NCI-H510A treated with DMSO at 0.1 percent for 48 hours (cell line): ENCODE measurements around the gene MGAT5B.
A peak's percentile ranks its signal among the peaks of the same experiment; 100 is the strongest.

Source experiments
- DNase-seq: peaks from one replicate; lab custom pipeline; 2025; lab: John Stamatoyannopoulos, UW

MGAT5B gene

GRCh38 chr17:76927982-76928381 lies 59.8 kb downstream of the MGAT5B start:
- DNase-seq = no peak

GRCh38 chr17:76929148-76929547 lies 60.9 kb downstream of the MGAT5B start:
- no peak for DNase-seq

GRCh38 chr17:76929601-76930000 lies 61.4 kb downstream of the MGAT5B start:
- DNase-seq = no peak

- no peak for DNase-seq
Observed at GRCh38 chr17:76930107-76930506, 61.9 kb downstream of the MGAT5B start.

DNA sequence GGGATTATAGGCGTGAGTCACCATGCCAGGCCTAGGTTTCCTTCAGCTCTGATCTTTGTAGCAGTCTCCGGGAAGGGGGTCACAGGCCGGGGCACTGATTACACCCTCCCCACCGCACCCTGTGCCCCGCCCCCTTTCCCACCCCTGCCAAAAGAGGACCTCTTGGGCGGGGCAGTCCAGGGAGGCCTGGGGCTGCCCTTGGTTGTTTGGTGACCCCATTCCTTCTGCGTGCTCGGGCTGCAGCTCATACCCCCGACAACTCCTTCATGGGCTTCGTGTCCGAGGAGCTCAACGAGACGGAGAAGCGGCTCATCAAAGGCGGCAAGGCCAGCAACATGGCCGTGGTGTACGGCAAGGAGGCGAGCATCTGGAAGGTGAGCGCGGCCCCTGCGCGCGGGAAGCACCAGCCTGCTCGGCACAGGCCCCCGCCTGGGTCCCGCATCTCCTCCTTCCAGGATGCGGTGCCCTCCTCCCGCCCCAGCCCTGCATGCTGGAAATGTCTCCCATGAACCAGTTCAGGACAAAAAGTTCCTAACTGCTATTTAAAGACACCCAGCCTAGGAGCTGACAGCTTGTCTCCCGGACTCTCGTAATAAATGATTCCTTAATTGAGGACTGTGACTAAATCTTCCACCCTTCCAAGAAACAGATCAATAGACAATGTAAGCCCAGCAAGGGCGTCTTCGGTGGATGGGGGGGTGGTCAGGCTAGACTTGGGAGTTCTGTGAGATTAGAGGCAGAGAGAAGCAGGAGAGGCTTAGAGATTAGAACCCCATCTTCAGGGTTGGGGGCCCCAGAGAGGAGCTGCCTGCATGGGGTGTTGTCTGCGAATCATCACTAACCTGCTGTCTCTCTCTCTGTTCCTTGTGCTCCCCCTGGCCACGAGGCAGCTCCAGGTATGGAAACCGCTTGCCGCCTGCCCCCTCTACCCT lies 64.5 kb downstream of the MGAT5B start:
- DNase-seq = no peak

DNA sequence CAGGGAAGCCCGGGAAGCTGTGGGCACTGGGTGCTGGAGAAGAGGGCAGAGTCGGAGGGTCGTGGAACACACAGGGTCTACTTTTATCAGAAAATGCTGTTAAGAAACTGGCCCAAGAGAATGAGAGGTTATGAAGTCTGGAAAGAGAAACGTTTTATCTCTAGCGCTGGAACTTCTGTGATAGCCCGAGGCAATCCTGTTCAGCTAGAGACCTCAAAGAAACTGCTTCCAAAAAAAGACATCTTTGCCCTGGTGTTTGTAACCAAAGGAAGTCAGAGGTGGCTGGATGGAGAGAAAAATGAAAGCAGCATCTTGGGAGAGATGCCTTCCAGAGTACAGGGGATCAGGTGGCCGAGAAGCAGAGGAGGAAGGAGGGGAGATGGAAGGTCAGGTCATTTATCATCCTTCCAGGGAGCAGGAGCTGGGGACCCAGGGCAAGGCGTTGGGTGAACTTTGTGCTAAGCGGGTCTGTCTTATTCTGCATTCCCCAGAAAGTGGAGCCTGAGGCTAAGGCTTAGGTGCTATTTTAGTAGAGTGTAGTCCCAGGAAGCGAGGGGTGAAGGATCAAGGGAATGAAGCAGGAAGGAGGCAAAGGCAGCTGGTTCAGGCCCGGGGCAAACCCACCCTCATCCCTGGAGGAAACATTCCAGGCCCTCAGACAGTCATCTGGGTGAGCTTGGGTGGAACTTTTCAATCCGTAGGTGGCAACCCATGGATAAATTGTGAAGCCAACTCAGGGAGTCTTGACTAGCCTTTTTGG lies 66.5 kb downstream of the MGAT5B start:
- no peak for DNase-seq

DNA sequence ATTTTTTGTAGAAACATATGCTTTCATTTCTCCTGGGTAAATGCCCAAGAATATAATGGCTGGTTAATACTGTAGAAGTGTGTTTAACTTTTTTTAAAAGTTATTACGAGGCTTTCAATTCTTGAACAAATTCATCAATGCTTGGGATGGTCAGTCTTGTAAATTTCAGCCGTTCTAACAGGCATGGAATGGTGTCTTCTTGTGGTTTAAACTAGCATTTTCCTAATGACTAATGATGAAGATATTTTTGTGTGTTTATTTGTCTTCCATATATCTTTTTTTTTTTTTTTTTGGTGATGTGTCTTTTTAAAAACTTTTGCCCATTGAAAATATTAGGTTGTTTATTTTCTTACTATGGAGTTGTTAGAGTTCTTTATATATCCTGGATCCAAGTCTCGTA lies 67.1 kb downstream of the MGAT5B start:
- no peak for DNase-seq

GRCh38 chr17:76937238-76937637 lies 69.0 kb downstream of the MGAT5B start:
- DNase-seq = no peak

DNA sequence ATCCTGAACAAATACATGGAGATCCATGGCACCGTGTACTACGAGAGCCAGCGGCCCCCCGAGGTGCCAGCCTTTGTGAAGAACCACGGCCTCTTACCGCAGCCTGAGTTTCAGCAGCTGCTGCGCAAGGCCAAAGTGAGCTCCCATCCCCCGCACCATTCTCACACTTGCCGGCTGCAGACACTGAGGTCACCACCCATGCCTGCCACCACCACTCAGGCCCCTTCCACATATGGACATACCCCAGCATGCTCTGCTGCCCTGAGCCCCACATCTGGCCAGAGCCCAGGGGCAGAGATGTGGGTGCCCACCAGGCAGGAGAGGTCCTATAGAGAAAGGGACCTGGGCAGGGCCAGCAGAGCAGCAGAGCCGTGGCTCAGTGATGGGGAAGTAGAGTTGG lies 69.8 kb downstream of the MGAT5B start:
- no peak for DNase-seq

GRCh38 chr17:76940295-76940694 lies 72.1 kb downstream of the MGAT5B start:
- no peak for DNase-seq

GRCh38 chr17:76940738-76941350 lies 72.6 kb downstream of the MGAT5B start:
- DNase-seq = no peak

DNA sequence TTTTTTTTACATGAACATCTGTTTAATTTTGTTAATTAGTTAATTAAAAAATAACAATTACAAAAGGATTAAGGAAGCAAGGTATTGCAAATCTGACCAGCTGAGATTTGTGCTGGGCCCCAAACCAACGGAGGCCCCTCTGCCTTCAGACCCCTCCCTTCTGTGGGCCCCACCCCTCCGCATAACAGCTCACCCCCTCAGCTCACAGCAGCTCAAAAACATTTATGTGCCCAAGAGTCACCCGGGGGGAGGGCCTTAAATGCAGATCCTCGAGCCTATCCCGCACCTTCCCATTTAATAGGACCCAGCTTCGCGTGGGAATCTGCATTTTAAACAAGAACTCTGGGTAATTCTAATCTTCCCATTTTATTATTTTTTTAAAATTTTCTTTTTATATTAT lies 75.0 kb downstream of the MGAT5B start:
- DNase-seq = no peak

DNA sequence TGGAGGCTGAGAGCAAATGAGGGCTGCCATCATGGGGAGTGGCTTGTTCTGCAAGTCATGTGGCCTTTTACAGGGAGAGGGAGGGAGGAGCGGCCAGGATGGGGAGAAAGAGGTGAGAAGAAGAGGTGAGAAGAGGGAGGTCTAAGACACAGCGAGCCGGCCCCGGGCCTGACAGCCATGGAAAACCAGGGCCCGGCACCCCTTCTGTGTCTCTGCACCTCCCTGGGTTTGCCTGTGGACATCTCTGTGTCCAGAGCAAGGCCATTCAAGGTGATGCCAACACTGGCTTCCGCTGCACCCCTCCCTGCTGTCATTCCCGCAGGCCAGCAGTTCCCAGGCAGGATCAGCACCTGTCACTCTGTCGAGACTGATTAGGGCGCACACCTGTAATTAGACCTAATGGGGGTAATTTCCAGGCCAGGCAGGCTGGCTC lies 75.6 kb downstream of the MGAT5B start:
- DNase-seq = peak; percentile 17

DNA sequence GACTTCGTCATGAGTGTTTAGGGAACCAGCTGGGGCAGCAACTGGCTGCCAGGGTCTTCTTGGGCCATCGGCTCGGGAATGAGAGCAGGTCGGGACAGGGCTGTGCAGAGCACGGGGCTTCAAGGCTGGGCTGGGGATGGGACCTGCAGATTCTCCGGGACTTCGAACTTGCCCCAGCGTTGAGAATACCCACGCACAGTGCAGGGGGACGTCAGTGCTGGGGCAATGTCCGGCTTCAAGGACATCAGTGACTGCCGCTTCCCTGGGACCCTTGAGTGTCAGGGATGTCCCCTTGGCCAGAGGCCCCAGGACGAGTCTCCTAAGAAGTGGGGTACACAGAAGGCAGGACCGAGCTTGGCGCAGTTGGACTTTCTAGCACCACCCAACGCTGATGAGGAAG lies 76.3 kb downstream of the MGAT5B start:
- no peak for DNase-seq

GRCh38 chr17:76946111-76946771 lies 78.0 kb downstream of the MGAT5B start:
- no peak for DNase-seq

DNA sequence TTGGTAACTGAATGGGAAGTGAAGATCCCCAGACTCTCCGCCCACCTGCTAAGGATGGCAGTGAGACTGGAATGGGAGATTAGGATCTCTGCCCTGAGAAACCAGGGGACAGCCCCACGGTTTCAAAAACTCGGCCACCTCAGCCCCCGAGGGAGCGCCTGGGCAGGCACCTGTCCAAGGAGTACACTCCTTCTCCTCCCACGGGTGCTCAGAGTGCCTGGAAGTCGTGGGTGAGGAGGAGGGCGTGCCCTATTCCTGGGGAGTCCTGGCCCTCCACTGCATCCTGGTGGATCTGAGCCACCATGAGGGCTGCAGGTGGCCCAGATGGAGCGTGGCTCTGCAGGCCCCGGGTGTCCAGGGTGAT lies 78.5 kb downstream of the MGAT5B start:
- no peak for DNase-seq

- no peak for DNase-seq
Observed at GRCh38 chr17:76947309-76947708, 79.1 kb downstream of the MGAT5B start.

- DNase-seq = no peak
Observed at GRCh38 chr17:76947771-76948170, 79.6 kb downstream of the MGAT5B start.

- no peak for DNase-seq
Observed at GRCh38 chr17:76948301-76948700, 80.1 kb downstream of the MGAT5B start.

GRCh38 chr17:76948726-76949342 lies 80.6 kb downstream of the MGAT5B start:
- no peak for DNase-seq

GRCh38 chr17:76949913-76950695 lies 81.9 kb downstream of the MGAT5B start:
- DNase-seq = no peak
